ENCODE measurements around the gene KIAA1217.
"Not testable (repeated sequence)": the region's sequence is repeated elsewhere in the genome, so short reads cannot be mapped to it uniquely, and the experiment has no call there.

Gene KIAA1217

DNA sequence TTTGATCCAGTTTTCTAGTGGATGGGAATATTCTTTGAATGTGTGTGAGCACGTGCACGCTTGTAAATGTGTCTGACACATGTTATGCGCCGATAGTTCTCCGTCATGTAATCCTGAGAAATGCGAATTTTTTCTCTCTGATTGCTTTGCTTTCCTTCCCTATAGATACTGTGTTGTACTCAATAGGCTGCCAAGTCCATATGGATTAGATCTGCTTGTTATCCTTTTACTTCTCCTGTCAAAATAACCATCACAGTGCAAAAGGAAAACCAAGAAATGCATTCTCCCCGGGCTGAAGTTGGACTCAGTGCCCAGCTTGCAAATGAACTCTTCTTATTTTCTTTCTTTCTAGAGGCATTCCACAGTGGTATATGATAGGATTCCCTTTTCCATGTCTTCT is 131.9 kb downstream of the KIAA1217 start:
- no peak for DNase-seq

DNA sequence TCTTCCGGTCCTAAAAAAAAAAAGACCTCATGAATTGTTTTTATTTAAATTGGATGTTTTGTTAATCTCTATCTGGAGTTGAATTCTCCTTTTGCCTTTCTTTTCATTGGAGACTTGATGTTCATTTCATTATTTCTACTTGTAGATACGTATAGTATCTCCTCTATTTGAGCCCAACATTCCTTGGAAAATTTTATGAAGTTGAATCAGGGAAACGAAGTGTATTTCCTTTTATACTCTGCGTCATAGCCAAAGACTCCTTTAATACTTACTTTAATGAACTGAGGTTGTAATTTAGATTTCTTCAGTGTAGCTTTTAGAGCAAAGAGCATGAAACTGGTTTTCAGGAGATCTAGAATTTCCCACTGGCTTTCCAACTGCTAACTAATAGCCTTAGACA is 132.4 kb downstream of the KIAA1217 start:
- DNase-seq, result no peak

DNA sequence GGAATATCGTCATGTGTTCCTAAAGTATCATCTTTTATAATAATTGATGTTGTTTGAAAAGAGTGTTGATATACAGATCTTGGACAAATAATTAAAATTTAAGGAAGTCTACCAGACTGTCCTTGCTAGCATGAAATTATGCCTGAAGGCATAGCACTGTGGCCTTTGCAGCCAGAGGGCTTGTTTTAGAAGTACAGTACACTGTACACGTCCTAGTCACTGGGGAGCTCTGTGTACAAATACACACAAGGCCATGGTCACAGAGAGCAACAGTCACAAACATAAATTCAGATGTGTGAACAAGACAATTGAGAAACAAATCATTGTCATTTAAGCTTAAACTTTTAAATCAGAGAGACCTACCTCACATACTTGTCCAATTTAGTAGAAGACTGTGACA is 133.0 kb downstream of the KIAA1217 start:
- no peak for DNase-seq

DNA sequence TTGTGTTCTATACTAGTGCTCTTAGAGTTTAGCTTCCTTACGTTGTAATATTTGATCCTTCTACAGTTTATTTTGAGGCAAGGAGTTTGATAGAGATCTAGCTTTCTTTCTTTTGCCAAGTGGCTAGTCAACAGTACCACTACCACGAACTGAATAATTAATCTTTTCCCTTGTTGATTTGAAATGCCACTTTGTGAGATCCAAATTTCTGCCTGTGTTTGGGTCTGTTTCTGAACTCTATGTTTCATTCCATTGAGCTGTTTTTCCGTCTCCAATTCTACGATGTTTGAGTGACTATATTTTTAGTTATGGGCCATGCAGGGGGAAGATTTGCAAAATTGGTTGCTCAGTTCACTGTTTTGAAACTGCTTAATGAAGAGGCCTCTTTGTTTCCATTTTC is 134.7 kb downstream of the KIAA1217 start:
- no peak for DNase-seq

DNA sequence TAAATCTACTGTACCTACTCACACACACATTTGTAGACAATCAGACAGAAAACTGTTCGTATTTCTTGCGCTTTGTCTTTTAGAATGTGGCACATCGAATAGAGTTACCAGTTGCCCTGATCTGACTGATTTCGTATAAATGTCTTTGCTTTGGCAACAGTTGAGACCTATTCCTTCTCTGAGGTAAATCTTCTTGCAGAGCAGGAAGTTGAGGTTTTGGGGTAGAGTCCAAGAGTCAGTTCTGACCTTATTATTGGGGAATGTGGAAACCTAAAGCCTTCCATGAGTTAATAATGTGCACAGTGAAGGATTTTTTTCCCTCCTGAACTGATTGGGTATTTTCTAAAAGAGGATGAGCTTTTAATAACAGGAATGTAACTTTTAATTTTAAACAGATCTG is 135.3 kb downstream of the KIAA1217 start:
- no peak for DNase-seq

DNA sequence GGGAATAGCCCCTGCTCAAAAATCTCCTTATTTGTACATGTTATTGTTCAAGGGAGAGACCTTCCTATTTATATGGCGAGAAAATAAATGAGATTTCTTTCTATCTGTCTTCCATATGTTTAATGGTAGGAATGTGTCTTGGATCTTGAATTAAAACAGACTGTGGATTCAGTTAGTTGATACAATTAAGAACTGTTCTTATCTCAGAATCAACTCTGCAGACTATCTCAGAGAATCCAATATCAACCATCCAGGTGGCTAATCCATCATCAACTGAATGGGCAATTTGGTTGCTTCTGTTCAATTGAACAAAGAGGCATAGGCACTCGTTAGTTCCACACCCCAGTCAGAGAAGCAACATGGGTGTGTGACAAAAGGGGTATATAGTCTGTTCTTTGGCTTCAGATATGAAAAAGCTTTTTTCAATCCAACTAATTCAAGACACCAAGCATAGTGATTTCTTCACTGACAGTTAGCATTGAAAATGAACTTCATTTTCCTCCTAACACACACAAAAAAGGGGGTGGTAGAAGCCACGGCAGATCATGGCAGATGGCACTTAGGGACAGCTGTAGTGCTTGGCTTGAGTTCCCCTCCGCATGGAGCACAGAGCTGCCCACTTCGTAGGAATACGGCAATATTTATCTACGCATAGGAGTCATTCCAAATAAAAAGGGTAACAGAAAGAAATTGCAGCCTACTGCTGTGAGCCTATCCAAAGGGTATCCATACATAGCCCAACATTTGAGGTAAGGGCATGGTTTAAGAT is 135.9 kb downstream of the KIAA1217 start:
- DNase-seq, result peak; percentile 34 to 69

DNA sequence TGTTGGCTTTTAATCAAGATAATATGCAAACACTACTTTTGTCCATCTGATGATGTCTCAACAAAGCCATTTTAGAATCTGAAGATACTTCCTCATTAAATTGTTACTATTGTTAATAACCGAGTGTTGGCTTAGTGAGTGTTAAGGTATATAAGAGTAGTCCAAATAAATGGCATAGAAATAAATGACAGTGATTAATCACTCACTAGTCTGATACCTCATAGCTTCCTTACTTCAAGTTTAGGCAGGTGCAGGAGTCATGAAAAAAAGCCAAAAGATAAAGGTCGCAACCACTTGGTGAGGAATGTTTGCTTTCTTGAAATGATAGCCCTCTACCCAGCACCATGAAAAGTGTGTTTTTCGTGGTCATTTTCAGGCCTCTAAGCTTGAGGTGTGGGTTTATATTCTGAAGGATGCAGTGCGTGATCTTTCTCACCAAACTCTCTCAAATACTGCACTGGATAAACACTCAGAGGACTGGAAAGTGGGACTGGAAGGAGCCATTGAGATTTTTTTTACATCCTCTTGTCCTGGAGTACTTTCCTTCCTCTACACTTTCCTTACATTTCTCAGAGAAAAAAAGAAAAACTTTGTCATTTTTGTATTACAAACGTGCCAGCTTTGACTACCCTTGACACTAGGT is 138.1 kb downstream of the KIAA1217 start:
- peak in 1 of 2 experiments; percentile 2 for DNase-seq

DNA sequence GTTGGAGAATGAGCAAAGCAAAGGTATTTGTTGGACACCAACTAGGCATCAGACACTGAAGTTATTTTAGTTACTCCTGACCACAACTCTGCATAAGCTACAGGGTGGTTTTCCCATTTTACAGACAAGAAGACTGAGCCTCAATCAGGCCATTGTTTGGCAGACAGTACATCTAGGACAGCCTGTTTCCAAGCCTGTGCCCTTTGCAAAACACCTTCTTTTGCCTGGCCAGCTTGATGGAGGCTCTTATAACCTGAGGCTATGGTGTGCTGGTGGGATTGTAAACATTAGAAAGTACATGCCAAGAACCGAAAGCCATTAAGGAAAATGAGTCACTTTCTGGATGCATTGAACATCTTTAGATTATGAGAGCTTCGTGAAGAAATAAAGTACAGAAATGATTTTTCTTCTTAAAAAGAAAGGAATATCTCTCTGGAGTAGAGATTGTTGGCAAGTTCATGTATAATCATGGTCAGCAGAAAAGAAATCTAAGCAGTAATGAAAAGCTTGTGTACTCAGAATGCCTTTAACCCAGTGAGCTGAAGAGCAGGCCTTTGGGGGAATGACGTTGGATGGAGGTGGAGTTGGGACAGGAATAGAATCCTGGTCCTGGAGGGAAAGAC is 140.6 kb downstream of the KIAA1217 start:
- no peak for DNase-seq

DNA sequence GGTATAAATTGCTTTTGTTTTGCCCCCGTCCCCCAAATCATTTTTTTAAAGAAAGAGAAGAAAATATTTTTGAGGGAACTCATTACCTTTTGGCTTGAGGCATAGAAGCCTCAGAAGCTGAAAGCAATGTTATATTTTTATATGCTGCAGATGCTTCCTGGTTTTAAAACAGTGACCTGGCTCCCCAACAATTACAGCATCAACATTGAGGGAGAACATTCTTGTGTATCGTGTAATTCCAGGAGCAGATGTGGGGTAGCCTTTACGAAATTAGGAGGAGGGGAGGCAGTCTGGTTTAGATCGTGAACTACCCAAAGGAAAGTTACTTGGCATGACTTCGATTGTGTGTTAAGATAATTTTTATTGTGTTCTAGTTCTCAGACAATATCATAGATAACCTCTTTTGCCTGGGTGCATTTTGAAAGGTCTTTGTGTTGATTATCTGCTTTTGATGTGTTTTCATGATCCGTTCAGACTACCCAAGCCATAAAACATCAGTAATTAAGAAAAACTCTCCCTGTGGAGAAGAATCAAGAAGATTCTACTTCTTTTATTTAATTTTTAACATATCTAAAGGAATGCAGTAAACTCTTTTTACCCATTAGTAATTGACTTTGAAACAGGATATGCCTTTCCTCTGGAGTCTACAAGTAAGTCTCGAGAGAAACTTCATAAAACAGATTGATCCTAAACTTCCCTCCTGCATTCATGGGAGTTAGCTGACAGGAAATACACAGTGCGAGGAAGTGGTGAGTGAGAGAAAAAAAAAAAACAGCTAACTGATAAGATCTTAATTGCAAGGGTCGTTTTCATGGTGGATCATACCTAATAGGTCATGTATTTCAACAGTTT is 141.4 kb downstream of the KIAA1217 start:
- DNase-seq, result no peak

DNA sequence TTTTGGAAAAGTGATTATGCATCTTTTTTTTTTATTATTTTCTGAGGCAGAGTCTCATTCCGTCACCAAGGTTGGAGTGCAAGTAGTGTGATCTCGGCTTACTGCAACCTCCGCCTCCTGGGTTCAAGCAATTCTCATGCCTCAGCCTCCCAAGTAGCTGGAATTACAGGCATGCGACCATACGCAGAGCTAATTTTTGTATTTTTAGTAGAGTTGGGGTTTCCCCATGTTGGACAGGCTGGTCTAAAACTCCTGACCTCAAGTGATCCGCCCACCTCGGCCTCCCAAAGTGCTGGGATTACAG is 141.9 kb downstream of the KIAA1217 start:
- DNase-seq, result not testable (repeated sequence)

DNA sequence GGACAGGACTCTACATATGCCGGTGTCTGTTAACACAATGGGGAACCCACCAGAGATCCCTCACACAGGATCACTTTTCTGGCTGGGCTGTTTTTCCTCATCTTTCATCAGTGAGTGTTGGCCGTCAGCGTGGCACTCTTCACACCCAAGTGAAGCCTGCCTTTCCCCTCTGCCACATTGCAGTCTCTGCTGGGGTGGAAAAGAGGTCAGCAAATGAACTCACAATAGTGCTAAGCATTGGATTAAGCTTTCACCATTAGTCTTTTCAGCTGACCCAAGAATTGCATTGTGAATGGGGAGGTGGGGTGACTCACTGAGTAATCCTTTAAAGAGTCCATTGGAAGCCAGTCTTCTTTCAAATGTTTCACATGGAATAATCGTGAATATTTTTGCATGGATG is 143.0 kb downstream of the KIAA1217 start:
- no peak for DNase-seq

DNA sequence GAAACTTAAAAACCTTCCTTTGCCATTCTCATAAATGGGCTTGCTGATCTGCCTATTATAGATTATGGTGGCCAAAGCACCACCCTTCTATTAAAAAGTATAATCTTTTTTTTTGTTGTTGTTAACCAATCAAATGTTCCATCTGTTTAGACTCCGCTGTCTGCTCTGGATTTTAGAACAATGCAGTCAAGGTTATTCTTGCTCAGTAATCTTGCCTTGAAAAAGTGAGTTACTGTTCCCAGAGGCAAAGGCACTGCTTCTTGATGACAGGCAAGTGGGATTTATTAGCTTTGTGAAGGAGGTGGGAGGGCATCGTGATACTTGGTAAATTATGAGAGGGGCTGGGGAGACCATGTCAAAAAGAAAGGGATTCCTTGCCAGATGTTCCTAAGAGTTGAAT is 143.5 kb downstream of the KIAA1217 start:
- DNase-seq, result peak in 1 of 2 experiments; percentile 8

DNA sequence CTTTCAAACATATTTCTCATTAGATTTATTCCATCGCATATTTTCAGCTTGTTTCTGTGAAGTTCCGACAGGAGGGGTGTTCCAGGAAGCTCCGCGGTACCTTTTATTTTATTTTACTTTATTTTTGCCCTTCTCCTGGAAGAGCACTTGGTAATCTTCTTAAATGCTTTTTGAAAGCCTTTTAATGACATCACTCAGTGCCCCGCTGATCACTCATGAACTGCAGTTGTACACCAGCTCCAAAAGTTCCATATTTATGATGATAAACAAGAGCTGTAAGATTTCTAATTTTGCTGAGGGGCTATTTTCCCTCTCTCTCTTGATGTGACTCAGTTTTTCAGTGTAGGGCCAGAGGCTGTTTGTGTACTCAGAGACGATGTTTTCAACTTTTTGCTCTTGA is 144.4 kb downstream of the KIAA1217 start:
- peak in 1 of 2 experiments; percentile 7 for DNase-seq

DNA sequence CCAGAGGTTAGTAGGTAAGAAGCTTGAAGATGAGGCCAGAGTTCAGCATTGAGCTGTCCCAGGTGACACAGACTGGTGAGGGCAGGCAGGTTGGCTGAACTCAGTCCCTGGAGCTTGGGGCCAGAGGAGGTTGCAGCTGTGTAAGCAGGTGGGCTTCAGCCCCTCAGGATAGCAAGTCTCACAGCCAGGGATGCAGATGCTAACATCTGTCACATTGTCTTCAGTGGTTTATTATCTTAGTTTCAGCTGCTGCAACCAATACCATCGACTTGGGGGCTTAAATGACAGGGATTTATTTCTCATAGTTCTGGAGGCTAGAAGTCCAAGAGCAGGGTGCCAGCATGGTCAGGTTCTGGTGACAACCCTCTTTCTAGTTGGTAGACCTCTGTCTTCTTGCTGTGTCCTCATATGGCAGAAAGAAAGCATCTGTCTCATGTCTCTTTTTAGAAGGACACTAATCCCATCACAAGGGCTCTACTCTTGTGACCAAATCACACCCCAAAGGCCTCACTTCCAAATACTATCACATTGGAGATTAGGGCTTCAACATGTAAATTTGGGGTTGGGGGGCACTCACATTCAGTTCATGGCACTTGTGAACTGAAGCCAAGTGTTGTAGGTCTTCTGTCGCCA is 146.2 kb downstream of the KIAA1217 start:
- no peak for DNase-seq

DNA sequence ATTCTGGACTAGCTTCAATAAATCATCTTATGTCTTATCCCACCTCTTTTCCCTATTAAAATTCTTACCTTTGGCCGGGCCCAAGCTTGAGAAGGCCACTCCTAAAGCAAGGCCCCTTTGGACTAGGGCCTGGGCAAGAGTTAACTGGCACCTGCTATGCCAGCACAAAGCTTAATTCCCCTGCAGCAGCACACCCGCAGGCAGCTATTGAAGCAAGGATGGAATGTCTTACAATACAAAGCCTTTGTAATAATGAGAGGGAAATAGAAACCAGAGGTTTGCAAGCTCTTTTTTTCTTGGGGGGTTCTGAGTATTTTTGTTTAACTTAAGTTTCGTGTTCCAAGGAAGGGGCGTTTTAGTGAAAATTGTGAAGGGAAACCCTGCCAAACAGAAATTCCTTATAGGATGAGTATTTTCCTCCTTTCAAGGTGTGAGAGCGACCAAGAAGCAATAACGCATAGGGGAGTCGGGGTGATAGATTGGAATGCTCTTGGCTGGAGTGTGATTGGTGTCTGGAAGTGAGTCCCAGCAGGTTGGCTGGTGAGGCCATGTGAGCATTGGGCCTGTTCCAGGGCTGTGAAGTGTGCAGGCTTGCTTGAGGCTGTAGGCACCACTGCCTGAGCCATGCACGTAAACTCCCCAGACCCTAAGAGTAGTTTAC is 148.5 kb downstream of the KIAA1217 start:
- DNase-seq, result no peak

DNA sequence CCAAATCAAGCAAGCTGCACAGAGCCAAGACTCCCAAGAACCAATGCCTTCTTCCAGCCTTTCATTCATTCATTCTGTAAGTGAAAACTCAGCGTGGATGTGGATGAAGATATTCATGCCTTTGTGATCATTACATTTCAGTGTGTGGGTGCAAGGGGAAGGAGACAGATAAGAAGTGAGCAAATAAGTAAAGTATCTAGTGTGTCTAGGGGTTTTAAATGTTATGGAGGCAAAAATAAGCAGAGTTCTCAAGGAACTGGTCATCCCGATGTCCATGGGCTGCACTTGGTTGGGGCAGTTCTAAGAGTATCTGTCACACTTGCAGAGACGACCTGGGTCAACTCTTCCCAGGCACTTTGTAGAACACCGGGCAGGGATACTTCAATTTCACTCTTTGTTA is 149.1 kb downstream of the KIAA1217 start:
- DNase-seq, result no peak

DNA sequence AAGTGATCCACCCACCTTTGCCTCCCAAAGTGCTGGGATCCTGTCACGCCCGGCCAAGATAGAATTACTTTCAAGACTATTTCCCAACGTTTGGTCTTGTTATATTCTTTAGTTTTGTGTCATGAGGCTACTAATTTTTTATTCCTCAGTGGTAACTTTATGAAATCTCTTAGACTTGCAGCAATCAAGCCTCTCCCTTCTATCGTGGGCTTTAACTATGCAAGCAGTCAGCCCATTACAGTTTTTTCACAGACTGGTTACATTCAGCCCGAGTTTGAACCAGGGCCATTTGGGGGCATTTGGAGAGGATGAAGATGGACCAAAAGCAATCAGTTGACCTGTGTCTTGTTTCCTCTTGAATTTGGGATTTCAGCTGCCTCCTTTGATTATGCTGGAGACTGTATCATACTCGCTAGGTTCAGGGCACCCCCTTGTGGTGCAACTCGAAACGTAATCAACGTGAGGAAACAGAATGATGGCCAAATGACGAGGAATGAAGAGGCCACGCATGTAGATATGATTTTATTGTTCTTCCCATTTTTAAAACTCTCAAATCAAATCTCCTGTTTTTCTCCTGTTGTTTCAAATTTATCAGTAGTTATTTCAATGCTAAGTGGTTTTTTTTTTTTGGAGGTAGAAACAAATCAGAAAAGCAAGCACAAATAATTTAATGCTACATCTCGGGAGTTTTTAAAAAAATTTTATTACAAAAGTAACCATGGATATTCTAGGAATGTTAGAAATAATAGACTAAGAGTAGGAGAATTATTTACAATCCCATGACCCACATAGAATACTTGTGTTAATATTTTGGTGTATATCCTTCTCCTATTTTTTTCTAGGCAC is 151.6 kb downstream of the KIAA1217 start:
- peak; percentile 31 to 49 for DNase-seq

DNA sequence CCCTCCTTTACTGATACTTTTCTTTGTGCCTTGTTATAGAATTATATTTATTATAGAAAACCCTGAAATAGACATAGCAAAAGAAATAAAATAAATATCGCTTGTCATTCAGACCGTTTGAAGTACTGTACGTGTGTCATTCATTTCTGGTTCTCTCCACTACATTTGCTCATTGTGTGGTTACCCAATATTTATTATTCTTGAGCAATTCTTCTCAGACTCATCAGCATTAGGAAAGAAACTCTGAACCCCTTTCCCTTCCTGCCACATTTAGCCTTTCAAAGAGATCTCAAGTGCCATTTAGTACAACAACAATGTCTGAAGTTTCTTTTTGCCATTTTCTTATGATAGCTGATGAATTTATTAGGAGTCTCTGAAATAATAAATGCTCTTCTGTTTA is 154.1 kb downstream of the KIAA1217 start:
- DNase-seq, result no peak

DNA sequence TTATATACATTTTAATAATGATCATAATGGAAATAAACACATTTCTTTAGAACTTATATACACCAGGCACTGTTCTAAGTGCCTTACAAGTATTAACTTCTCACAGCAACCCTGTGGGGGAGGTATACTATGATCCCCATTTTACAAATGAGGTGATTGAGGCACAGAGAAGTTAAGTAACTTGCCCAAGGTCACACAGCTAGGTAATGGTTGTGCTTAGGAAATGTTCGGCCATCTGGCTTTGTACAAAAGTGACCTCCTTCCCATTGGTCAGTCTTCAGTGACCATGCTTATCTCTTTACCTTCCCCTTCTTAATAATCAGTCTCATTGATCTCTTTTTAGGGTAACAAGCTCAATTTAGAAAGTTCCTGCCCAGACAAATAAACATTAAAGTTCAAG is 158.8 kb downstream of the KIAA1217 start:
- DNase-seq, result no peak

DNA sequence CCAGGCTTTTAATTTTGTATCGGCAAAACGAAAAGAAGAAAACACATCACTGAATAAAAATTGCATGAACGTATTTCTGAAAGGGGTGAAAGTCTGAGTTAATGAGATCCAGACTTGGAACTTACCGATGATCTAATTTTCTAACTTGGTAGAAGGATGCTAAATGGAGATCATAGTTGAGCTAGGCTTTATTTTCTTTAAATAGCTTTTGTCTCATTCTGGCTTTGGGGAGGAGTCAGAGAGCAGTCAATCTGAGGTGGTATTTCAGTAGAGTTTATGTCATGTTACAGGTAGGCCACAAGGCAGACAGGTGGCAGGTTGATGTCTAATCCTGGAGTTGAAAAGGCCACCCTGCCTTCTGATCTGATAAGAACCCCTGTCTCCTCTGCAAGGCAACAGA is 161.9 kb downstream of the KIAA1217 start:
- no peak for DNase-seq

DNA sequence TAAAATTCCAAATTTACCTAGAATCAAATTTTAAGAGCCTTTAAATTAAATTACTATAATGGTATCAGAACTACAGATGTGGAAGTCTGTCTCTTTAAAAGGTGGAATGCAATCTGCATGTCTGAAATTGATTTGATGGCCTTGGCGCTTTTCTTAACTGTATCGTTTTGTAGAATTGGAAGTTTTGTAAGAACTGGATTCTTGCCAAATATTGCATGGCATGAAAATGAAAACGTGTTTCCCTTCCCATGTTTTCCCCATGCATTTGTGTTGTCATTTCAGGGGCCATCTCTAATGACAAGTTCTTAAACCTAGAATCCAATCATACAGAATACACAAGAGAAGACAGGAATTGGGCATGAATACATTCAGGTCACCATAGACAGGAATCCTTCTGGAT is 162.5 kb downstream of the KIAA1217 start:
- DNase-seq, result no peak

Measured in NCI-H524 (cell line).